GM19467 (cell line): ENCODE measurements around the gene ADORA2A.

Experiments
- ATAC-seq: cut with Tn5 transposase; IDR thresholded peaks from one replicate; pipeline ENCODE4 v1.9.1; 2021; ENCODE audit warnings: mild to moderate bottlenecking, moderate library complexity; ENCODE audit not compliant: unreplicated experiment

ADORA2A gene

DNA sequence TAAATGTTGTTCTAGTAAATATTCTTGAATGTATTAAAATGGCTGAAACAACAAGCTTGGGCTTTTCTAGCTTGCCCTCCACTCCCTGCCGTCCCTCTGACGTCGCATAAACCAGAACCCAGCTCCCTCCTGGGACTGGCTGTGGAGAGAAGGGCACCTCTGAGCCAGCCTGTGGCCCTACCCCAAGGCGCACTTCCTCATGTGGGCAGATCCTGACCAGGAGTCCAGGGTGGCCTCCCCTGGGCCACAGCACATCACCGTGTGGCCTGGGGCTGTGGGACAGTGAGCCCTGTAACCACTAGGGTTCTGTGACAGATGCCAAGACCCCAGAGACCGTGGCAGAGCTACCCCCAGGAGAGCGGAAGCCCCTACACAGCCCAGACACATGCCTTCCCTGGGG is 10.2 kb upstream of the ADORA2A start:
- ATAC-seq, result no peak

DNA sequence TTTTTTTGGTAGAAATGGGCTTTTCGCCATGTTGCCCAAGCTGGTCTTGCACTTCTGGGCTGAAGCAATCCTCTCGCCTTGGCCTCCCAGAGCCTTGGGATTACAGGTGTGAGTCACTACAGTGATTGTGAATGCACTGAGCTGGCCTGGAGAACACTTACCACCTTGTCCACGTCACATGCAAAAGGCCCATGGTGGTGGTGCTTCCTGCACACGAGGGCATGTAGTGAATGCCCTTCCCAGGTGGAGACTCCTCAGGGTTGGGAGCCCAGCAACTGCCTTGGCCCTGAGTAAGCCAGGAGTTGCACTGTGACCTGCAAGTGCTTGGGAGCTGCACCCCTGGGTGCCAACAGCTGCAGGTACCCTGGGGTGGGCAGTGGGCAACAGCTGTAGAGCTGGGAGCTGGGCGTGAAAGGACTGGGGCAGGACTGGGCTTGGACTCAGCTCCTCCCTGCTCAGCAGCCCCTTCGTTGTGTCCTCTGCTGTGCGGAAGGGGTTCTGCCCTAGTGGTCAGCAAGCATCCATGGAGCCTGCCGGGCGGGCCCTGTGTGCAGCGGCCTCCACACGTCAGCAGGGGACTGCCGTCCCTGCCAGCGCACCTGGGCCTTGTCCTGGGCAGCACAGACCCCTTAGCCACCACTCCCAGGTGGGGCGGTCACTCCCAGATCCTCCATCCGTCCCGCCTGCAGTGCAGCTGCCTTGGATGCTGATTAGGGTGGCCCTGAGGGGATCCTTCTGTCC is 9.3 kb upstream of the ADORA2A start:
- no peak for ATAC-seq

DNA sequence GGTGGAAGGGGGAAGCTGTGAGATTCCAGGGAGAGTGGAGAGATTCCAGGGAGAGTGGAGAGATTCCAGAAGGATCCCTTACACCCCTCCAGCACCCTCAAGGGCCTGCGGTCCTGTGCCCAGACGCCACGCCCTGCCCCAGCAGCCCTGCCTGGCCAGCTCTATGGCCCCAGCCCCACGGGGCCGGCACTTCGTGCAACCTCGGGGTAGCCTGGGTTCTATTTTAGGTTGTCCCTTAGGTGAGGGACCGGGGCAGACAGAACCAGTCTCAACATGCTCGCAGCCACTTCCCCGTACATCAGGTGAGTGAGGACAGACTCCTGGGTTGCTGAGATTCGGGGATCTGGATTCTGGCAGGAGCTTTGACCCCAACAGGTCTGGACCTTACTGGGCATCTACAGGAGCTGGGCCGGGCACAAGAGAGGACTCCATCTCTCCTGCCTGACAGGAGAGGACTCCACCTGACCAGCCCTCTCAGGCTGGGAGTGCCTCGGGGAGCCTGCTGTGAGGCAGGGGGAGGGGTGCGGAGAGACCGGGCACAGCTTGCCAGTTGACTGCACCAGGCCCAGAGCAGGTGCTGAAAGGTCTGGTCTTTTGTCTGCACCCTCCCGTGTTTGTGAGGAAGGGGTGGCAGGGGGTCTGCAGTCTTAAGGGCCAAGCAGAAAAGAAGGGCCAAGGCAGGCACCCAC is 8.5 kb upstream of the ADORA2A start:
- no peak for ATAC-seq

DNA sequence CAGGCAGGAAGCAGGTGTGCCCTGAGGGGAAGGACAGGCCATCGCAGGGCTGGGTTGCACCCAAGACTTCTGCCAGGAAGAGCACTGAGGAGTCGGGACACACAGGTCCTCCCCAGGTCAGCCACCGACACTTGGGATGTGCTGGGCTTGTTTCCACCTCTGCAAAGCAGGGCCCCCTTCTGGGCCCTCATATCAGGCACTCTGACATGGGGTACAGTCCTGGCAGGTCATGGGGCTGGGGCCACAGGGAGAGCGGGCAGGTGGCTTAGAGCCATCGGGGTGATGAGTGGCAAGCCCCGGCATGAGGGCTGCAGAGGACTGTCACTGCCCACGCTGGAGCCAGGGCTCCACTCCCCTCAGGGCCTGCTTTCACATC is 7.9 kb upstream of the ADORA2A start:
- ATAC-seq, result no peak

DNA sequence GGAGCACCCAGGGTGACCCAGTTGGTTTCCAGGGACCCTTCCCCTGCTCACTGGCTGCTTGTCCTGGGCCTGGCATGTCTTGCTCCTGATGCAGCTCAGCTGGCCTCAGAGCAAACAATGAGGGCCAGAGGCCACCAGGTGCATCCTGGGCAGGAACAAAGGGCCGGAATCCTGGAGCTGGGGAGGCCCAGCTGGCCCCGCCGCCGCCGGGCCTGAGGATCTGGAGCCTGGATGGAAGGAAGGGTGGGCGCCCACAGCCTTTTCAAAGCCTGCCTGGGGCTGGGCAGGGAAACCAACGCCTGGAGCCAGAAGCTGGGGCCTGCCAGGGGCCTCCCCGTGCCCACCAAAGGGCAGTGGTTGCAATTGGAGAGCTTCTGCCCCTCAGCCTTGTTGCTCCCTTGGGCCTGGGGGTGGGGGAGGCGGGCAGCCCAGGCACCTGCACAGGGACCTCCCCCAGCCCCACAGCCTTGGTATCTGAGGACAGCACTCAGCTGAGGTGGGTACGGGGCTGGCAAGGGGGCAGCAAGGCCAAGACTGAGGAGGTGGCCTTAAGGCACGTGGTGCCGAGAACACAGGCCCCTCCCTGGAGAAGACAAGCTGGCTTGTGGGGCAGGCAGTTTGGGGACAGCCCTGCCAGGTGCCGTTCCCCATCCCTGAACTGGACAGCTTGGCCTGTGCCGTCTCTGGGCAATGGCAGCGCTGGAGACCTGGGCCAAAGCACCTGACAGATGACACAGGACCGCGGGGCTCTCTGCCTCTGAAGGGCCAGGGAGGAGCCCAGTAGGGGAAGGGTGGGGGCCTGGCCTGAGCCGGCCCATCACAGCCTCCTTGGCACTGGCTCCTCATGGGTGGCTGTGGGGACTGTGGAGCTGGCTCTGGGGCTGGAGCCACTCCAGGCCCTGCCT is 7.1 kb upstream of the ADORA2A start:
- ATAC-seq, result no peak

DNA sequence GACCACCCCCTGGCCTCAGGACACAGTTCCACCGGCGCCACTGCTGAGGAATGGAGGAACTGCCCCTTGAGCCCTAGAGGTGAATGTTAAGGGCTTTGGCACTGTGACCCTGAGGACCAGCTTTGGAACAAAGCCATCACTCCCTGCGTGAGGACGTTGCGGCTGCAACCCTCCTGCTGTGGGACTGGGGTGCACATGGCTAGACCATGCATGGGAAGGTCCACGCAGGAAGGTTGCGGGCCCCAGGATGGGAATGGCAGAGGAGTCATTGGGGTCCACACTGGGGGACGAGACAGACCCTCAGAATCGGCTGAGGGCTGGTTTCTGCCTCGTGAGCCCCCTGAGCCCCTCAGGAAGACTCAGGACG is 6.4 kb upstream of the ADORA2A start:
- ATAC-seq, result no peak

DNA sequence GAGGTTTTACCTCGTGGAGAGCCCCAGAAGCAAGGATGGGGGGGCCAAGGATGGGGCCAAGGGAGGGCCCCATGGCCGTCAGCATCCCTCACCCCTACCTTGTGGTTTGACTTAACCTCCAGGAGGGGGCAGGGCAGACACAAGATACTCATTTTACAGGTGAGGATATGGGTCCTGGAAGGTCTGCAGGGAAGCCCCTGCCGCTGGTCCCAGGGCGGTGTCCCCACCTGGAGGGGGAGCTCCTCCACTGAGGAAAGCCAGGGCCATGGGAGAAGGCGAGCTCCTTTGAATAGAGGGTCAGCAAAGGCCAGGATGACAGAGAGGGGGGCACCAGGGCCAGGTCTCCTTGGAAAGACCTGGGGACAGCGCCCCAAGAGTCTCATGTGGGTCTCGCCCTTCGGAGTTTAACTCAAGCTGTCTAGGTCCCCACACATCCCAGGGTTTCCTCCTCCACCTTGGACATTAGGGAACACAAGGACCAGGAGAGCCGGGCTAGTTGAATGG is 5.9 kb upstream of the ADORA2A start:
- no peak for ATAC-seq

DNA sequence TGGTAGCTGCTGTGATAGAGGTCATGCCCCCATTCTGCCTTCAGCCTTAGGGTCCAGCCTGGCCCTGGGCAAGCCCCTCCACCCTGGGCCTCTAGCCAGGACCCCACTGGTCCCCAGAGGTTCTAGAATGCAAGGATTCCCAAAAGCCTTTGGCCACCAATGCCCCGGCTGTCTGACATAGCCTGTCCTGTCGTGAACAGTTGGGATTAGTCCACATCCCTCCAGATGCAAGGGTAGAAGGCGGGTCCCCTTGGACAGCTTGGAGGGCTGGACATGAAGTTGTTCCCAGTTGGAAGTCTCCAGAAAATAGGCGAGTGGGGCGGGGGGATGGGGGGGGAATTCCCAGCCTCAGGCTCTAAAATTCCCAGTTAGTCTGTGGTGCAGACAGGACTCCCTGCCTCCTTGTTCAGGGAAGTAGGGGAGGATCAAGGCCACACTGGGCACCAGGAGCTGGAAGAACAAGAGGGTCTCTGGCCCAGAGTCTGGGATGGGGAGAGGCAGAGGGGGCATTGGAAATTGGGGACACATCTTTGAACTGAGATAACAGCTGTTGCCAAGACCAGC is 5.2 kb upstream of the ADORA2A start:
- ATAC-seq, result no peak

DNA sequence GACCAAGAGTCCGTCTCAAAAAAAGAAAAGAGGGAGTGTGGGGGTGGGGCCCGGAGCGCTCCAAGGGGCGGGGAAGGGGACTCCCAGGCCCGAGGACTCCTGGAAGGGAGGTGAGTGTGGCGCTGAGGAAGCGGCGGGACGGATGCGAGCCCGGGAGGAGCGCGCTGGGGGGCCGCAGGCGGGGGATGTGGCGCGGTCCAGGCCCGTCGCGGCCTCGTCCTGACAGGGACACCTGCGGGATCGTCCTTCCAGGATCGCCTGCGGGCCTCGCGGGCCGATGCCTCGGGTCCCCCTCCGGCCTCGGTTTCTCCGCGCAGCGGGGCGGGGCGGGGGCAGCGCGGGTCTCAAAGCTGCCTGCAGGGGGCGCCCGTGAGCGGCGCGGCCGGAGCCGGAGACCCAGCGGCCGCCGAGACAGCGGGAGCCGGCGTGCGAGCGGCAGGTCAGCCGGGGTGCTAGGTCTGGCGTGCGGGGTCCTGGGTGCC is 3.8 kb upstream of the ADORA2A start:
- no peak for ATAC-seq

DNA sequence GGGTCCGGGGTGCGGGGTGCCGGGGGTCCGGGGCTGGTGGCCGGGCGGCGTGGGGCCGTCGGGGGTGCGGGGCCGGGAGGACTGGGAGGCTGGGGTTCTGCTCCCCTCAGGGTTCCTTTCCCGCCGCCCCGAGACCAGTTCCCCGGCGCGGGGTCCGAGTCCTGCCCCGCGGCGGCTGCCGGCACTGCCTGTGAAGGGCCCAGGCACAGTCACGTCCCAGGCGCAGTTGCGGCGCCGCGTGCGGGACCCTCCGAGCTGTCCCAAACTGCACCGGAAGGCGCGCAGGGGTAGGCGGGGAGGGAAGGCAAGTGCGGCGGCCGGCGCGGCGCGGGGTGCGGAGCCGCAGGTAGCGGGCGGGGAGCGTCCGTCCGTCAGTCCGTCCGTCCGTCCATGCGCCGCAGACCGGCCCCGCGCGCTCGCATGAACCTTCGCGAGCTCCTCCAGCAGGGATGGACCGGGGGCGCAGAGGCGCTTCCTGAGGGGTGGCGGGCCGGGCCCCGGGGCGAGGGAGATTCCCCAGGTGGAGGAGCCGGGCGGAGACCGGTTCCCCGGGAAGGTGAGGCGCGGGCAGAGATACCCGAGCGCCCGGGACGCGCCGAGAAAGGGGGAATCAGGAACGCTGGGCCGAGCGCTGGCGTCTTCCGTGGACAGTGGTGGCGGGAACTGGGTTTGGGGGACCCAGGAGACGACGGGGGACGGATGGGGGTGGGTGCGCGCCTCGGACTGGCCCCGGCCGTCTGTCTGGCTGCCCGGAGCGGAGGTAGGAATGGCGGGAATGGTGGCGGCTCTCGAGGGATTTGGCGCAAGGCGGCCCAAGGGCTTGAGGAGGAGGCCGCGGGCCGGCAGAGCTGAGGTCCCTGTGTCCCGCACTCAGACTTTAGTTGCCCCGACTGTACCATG is 3.1 kb upstream of the ADORA2A start:
- ATAC-seq, result no peak

DNA sequence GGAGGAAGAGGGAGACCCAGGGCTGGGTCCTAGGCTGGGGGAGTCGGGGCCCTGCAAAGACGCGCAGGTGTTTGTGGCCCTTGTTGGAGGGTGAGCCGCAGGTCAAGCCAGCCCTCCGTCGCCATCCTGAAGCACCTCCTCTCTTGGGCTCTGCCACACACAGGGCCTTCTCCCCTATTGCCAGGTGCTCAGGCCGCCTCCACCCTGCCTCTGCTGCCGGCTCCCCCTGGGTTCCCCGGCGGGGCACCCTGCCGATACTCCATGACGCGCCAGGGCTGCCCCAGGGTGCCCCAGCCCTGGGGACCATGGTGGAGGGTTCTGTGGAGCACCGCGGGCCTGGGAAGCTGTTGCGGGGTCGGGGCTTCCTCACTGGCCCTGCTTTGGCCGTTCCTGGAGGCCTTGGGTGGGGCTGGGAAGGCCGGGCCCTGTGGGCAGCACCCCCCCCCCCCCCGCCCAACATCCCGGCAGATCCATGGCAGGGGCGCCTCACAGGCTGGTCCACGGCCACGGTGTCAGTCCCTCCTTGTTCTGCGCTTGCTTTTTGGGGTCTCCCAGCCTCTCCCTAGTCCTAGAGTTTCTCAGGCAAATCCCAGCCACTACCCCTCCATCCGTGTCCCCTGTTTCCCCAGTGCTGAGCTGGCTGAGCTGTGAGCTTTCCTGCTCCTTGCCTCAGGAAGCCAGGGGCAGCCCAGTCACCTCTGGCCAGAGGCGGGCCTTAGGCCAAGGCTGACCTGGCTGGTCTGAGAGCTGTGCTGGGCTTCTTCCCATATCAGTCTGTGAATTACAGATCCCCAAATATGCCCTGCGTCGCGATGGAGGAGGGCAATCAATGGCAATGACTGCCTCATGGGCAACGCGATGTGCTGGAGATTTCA is 2.3 kb upstream of the ADORA2A start:
- no peak for ATAC-seq

DNA sequence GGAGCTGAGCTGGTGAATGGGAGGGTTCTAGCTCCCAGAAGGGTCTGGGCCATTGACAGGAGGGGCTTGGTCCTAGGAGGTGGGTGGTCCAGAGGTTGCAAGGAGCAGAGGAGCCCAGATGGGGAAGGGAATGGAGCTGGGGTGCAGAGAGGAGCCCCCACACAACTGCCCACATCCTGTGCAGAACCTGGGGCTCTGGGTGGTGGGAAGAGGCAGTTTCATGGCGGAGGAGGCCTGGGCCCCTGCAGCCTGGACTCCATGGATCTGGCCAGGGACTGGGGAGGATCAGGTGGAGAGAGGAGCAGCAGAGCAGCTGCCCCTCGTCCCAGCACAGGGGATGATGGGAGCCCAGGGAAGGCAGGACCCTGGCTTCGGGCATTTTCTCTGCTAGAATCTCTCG is 963 bp upstream of the ADORA2A start:
- no peak for ATAC-seq

DNA sequence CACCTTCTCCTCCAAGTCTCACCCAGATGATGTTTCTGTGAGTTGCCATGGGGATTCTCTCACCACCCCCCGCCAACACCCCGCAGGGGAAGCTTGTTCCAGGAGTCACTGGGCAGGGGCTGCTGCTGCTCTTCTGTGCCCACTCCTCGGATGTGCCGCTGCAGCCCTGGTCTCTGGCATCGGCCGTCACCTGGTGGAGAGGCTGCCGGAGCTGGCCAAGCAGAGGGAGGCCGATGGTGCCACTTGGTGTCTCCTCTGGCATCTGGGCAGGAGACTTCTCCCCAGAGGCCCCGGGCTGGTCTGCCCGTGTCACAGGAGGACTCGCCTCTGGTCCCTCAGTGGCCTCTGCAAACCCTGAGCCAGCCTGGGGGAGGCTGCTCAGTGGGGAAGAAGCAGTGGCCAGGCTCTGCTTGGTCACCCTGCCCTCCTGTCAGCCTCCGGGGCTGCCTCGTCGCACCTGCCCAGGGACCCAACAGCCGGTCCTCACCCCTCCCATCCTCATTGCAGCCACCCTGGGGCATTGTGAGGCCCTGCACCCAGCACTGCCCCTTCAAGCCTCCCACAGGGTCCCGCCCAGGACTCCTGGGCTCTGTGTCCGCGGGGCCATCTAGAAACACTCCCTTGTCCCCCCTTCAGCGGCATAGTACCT is 424 bp upstream of the ADORA2A start:
- no peak for ATAC-seq

DNA sequence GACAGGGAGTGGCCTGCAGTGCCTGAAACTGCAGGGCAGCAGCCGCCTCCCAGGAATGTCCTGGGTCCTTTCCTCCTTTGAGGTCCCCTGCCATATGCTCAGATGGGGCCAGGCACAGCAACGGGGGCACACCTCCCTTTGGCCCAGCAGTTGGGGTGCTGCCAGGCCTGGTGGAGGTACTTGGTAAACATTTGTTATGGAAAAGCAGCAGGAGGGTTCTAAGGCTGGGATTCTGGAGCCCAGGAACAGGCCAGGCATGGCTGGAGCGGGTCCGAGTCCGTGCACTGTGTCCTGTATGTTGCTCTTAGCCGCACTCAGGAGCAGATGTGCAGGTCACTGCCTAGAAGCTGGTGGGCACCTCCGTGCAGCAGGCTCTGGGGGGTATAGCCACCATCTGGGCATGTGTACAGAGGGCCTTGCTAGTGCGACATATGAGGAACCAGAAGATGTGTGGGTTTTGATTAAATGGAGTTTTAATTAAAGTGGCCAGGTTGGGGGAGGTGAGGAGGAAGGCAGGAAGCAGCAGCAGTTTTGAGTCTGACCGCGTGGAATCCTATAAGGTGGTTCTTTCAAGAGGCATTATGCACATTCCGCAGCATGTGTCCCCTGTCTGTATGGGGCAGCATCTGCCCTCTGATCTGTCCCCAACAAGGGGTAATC is 1.5 kb downstream of the ADORA2A start:
- no peak for ATAC-seq

DNA sequence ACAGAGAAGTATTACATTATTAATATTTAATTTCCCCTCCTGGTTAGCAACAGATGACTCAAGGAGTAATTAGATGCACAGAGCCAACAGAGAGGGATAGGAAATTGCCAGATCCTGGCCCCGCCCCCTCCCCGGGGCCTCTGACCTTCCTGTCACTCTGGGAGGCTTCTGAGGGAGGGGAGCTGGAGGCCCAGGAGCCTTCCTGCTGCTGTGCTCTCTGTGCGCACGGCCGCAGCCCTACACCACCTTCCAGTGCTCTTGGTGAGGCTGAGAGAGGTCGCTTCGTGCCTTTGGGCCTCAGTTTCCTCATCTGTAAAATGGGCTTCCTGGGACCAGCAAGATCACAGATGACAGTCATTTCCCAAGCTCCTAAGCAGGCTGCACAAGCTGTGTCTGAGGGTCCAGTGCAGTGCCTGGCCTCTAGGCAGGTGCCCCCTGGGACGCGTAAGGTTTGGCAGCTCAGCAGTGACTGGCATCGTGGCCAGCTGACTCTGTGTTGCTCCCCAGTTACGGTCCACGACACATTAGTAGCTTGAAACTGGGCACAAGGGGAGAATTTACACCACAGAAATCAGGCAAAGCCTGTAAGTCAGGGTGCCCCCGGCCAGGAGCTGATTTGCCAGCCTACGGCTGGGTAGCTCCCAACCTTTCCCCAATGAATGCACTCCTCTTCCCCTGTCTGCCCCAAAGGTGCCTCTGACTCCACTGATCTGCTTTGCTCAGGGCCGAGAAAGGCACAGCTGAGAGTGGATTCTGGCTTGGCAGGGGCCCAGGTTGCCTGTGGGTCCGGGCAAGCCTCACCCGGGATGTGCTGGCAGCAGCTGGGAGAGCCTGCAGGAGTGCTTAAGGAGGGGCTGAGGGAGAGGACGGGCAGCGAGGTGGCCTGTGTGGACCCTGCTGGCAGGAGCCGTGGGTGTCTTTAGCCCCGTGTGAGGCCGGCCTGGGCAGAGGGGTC is 2.3 kb downstream of the ADORA2A start:
- no peak for ATAC-seq

DNA sequence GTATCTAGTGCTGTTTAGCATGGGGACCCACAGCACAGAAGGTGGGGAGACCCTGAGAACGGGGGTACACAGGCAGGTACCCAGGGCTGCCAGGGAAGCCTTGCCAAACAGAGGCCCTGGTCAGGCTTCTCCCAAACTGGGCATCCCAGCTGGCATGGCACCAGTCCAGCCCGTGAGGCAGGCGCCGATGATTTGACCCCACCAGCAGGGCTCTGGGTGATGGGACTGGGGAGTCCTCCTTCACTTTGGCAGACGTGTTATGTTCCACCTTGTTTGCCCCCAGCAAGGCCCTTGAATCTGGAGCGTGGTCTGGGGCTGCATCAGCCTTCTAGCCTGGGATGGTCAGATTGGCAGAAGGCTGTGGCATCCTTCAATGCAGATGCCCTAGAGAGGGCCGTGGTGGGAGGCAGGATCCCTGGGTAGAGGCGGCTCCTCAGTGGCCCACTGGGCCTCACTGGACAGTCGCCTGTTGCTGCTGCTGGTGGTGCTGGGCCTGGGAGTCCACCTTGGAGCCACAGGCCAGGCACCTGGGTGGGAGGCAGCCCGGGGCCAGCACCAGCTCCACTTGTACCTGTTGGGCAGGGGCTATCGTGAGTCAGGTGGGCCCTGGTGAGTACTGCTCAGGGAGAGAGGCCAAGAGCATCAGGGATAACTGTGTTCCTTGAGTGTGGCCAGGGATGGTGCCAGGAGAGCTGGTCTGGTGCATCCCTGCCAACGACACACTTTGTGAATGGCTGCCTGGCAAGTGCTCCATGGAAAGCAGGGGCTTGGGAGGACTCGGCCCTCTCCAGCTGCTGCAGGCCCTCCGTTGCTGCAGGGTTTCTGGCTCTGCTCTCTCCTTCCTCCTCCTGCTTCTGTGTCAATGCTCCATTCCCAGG is 3.3 kb downstream of the ADORA2A start:
- no peak for ATAC-seq
